HepG2 (cell line): ENCODE results near the gene GALNT5. TPM values are rescaled to one million over a fixed set of nuclear protein-coding genes. Genes with fewer than 3 reads are reported as not detected.

ENCODE experiments used
- ATAC-seq: fragments of 200-7000 bp; cut with Tn5 transposase; 3 replicates; pipeline ENCODE4 v1.9.1; 2020; ENCODE audit warnings: mild to moderate bottlenecking, moderate library complexity
- BruUV-seq: library from RNA; stranded (reverse); fragments of 400-500 nt; replicated peaks from 2 replicates; lab custom pipeline; 2021; lab: Mats Ljungman, UMichigan
- CTCF ChIA-PET: fragments of 300-600 bp; formaldehyde crosslinking; extraction: SDS; loops from one replicate; lab custom pipeline; 2021; ENCODE audit warnings: low total read pairs, inconsistent platforms, low intra/inter-chr PET ratio; lab: Yijun Ruan, JAX
- POLR2A ChIA-PET: fragments of 350-600 bp; sonication (Branson Sonifier 250); formaldehyde crosslinking; loops from one replicate; lab custom pipeline; 2020; ENCODE audit warnings: antibody characterized with exemption, inconsistent platforms; lab: Yijun Ruan, JAX
- DNase-seq: peaks from one replicate; pipeline ENCODE4 v3.0.0-alpha.2; 2015; ENCODE audit warnings: low spot score
- FAIRE-seq: peaks from 3 replicates; lab custom pipeline; 2011; peaks lifted over from hg19 to GRCh38; lab: Jason Lieb, UNC
- H2AFZ ChIP-seq: one replicate; pipeline ENCODE4 v1.6.1; 2011; ENCODE audit warnings: low read length, inconsistent platforms
- H3K27ac ChIP-seq: fragments of 300-600 bp; 3 replicates; pipeline ENCODE4 v1.8.0; 2011; ENCODE audit warnings: mixed run types, mild to moderate bottlenecking, mixed read lengths, low read length, inconsistent platforms; ENCODE audit not compliant: insufficient read depth; ENCODE audit errors: extremely low read length
- H3K27me3 ChIP-seq, 2 experiments: fragments of 200-600 bp in 1 of 2; 2 replicates in 1 of 2; 3 replicates in 1 of 2; pipeline versions ENCODE4 v1.6.0 to v1.8.0; 2011; ENCODE audit warnings: low read length in 2 of 2, mild to moderate bottlenecking in 2 of 2, moderate library complexity in 2 of 2, inconsistent platforms in 1 of 2; ENCODE audit not compliant: insufficient read depth in 2 of 2, control insufficient read depth in 1 of 2
- H3K36me3 ChIP-seq, 2 experiments: fragments of 200-600 bp in 1 of 2; replicated peaks in 1 of 2; 2 replicates in 1 of 2; 3 replicates in 1 of 2; pipeline versions ENCODE4 v1.5.1 to v1.8.0; 2011; ENCODE audit warnings: low read length in 2 of 2, inconsistent platforms in 1 of 2; ENCODE audit not compliant: insufficient read depth in 2 of 2, control insufficient read depth in 1 of 2
- H3K4me1 ChIP-seq: 2 replicates; pipeline ENCODE4 v1.5.1; 2012; ENCODE audit warnings: low read length, inconsistent platforms; ENCODE audit not compliant: insufficient read depth
- H3K4me2 ChIP-seq: 2 replicates; pipeline ENCODE4 v1.6.0; 2011; ENCODE audit warnings: low read depth, low read length, inconsistent platforms
- H3K4me3 ChIP-seq, 3 experiments: fragments of 200-600 bp in 1 of 3; sonication (generic), shearing (Covaris generic) in 1 of 3; replicated peaks in 1 of 3; 2 replicates each; pipeline ENCODE4 v1.5.1; 2011 to 2016; ENCODE audit warnings: low read length in 3 of 3, inconsistent platforms in 2 of 3, low read depth in 2 of 3, mild to moderate bottlenecking in 2 of 3, control low read depth in 1 of 3, mixed read lengths in 1 of 3; ENCODE audit not compliant: insufficient read depth in 1 of 3
- H3K79me2 ChIP-seq: one replicate; pipeline ENCODE4 v1.6.1; 2011; ENCODE audit warnings: low read length, inconsistent platforms; ENCODE audit not compliant: insufficient read depth
- H3K9ac ChIP-seq: 2 replicates; pipeline ENCODE4 v1.6.0; 2011; ENCODE audit warnings: mild to moderate bottlenecking, low read depth, low read length, inconsistent platforms; ENCODE audit not compliant: insufficient read depth
- H3K9me3 ChIP-seq: 2 replicates; pipeline ENCODE4 v1.5.1; 2012; ENCODE audit warnings: mild to moderate bottlenecking, low read length
- H4K20me1 ChIP-seq: 2 replicates; pipeline ENCODE4 v1.6.0; 2011; ENCODE audit warnings: inconsistent platforms, mild to moderate bottlenecking, low read length, moderate library complexity; ENCODE audit not compliant: insufficient read depth
- CBX2 ChIP-seq, 2 experiments: fragments of 200-600 bp in 1 of 2; sonication (generic); formaldehyde crosslinking in 1 of 2; IDR thresholded peaks; 2 replicates each; pipeline versions ENCODE4 v1.7.0 to v1.8.1; 2018 to 2022; ENCODE audit warnings: low read depth in 2 of 2, low read length in 1 of 2, mild to moderate bottlenecking in 1 of 2, missing genetic modification reagents in 1 of 2
- CBX5 ChIP-seq: sonication (generic); formaldehyde crosslinking; IDR thresholded peaks from 2 replicates; pipeline ENCODE4 v1.4.0; 2020; ENCODE audit warnings: missing genetic modification reagents, borderline replicate concordance
- CTCF ChIP-seq: sonication (generic); formaldehyde crosslinking; IDR thresholded peaks from 2 replicates; pipeline ENCODE4 v1.5.0; 2020; ENCODE audit warnings: mild to moderate bottlenecking, missing genetic modification reagents, moderate library complexity
- HMG20A ChIP-seq: IDR thresholded peaks from 2 replicates; pipeline ENCODE4 v1.6.1; 2016; ENCODE audit warnings: borderline replicate concordance
- HNRNPLL ChIP-seq: fragments of 200-400 bp; formaldehyde crosslinking; IDR thresholded peaks from 2 replicates; pipeline ENCODE4 v1.6.1; 2017; ENCODE audit warnings: mild to moderate bottlenecking, low read depth, low read length; ENCODE audit not compliant: poor library complexity, severe bottlenecking
- IRF1 ChIP-seq: sonication (generic); formaldehyde crosslinking; IDR thresholded peaks from 2 replicates; pipeline ENCODE4 v1.4.0; 2020; ENCODE audit warnings: low read depth, mild to moderate bottlenecking, missing genetic modification reagents
- MEF2D ChIP-seq: sonication (generic); formaldehyde crosslinking; IDR thresholded peaks from 2 replicates; pipeline ENCODE4 v1.5.1; 2020; ENCODE audit warnings: mild to moderate bottlenecking, missing genetic modification reagents
- MXD3 ChIP-seq: IDR thresholded peaks from 2 replicates; pipeline ENCODE4 v1.6.1; 2016; ENCODE audit warnings: mild to moderate bottlenecking, missing biosample characterization, missing genetic modification reagents
- PHB2 ChIP-seq: fragments of 450-650 bp; IDR thresholded peaks from 2 replicates; pipeline ENCODE4 v1.6.1; 2018; ENCODE audit not compliant: partially characterized antibody
- RAD21 ChIP-seq: fragments of 450-650 bp; formaldehyde crosslinking; IDR thresholded peaks from 2 replicates; pipeline ENCODE4 v1.5.0; 2020; ENCODE audit warnings: mild to moderate bottlenecking
- SMC3 ChIP-seq: IDR thresholded peaks from 2 replicates; pipeline ENCODE4 v1.6.1; 2011; ENCODE audit warnings: low read length, improper control_type of control experiment
- SRSF9 ChIP-seq: fragments of 200-400 bp; formaldehyde crosslinking; IDR thresholded peaks from 2 replicates; pipeline ENCODE4 v1.6.1; 2018; ENCODE audit warnings: borderline replicate concordance, mild to moderate bottlenecking, low read depth, low read length; ENCODE audit not compliant: insufficient read depth, poor library complexity, severe bottlenecking
- STAG1 ChIP-seq: sonication (generic); formaldehyde crosslinking; IDR thresholded peaks from 2 replicates; pipeline ENCODE4 v1.4.0; 2020; ENCODE audit warnings: missing genetic modification reagents
- ZNF362 ChIP-seq: sonication (generic); formaldehyde crosslinking; IDR thresholded peaks from 2 replicates; pipeline ENCODE4 v1.4.0; 2020; ENCODE audit warnings: missing genetic modification reagents, mild to moderate bottlenecking, borderline replicate concordance
- ZNF800 ChIP-seq: sonication (generic); formaldehyde crosslinking; IDR thresholded peaks from 2 replicates; pipeline ENCODE4 v1.4.0; 2020; ENCODE audit warnings: missing genetic modification reagents
- WGBS: methylation state at CpG from one replicate; pipeline ENCODE4 v1.1.6; 2017; ENCODE audit warnings: low lambda C conversion rate; 5-methylcytosine and 5-hydroxymethylcytosine counted together
- in situ Hi-C: cut with HindIII; loops from 2 replicates; pipeline ENCODE4 v1.10.0; 2017; ENCODE audit warnings: low pct_unique_long_range_greater_than_20kb; ENCODE audit not compliant: extremely low pct_ligation_motif_present
- intact Hi-C: fragments of 100-400 bp; cut with micrococcal nuclease; formaldehyde crosslinking; loops from one replicate; pipeline ENCODE4 v1.10.0; 2022; ENCODE audit not compliant: unreplicated experiment
- polyA plus RNA-seq, 8 experiments: library from polyadenylated mRNA; depleted of rRNA in 3 of 8; stranded (reverse) in 7 of 8; unstranded in 1 of 8; fragments of >200 nt; fragmentation: Illumina TruSeq in 4 of 8; extraction: Trizol in 4 of 8; gene quantifications; 2 replicates each; pipeline versions ENCODE4 v1.2.1 to v1.2.3, GENCODE V29; 2011 to 2016; ENCODE audit warnings: low read depth in 4 of 8, missing spikeins in 1 of 8, mixed read lengths in 1 of 8; ENCODE audit not compliant: insufficient read depth in 1 of 8
- total RNA-seq, 5 experiments: library from RNA; depleted of rRNA; stranded (reverse); fragments of >200 nt; fragmentation: Illumina TruSeq; extraction: Trizol; gene quantifications; 2 replicates each; pipeline ENCODE4 v1.2.3, GENCODE V29; 2016; ENCODE audit warnings: low read depth in 1 of 5

GALNT5 gene
- total and polyA plus RNA-seq, 2 of the 13 experiments (the other 11 are each of a cell fraction or from before 2014, with no cell fraction given) = not detected

- DNase-seq (peak; percentile 56), FAIRE-seq (peak; percentile 77), ATAC-seq (peak; percentile 94)
- Histone ChIP-seq H4K20me1 (no peaks in the 10 kb centered on the region), H3K27ac (no peak overlapping the region), H3K79me2 (no peaks in the 10 kb centered on the region), H3K27me3 (peaks cover 0 to 16% of the 10 kb centered on the region in 2 experiments; a peak in 1 of 5 replicates), H3K36me3 (no peaks in the 10 kb centered on the region), H2AFZ (no peak overlapping the region), H3K9me3 (no peaks in the 10 kb centered on the region), H3K4me2 (no peak overlapping the region), H3K4me1 (no peaks in the 10 kb centered on the region), H3K4me3 (no peak overlapping the region), H3K9ac (no peak overlapping the region)
- ChIA-PET POLR2A (no interaction called here), CTCF (interaction anchor here (1.1 to 2.5 kb wide), 2 partner anchors 33 to 708 kb away, joined by 3 to 11 read pairs; no protein-coding TSS in a partner anchor)
- intact Hi-C loops = loop anchor here (1.0 kb wide), 2 partner anchors 34 to 708 kb away; no protein-coding TSS in a partner anchor
- 13% methylated on average over 9 of the region's 9 CpGs for WGBS
- BruUV-seq = no TSS peak
- peak; percentile 20 for TF ChIP-seq HNRNPLL
- TF ChIP-seq STAG1 (CRISPR knock-in tag) = peak; percentile 72
- TF ChIP-seq ZNF362 (CRISPR knock-in tag) = no peak
- TF ChIP-seq SMC3 = peak; percentile 54
- no peak for TF ChIP-seq PHB2
- no peak for TF ChIP-seq HMG20A (CRISPR knock-in tag)
- no peak for TF ChIP-seq ZNF800 (CRISPR knock-in tag)
- TF ChIP-seq CBX2 (IDR thresholded peaks at IDR 0.05; ENCODE audit: low read depth, low read length) = peak; percentile 80; the same call in 1 of the 2 replicates
- no peak for TF ChIP-seq CBX2 (CRISPR knock-in tag; IDR thresholded peaks at IDR 0.05; ENCODE audit: low read depth)
- TF ChIP-seq CTCF (CRISPR knock-in tag) = peak; percentile 76
- no peak for TF ChIP-seq CBX5
- no peak for TF ChIP-seq IRF1 (CRISPR knock-in tag)
- TF ChIP-seq RAD21 (CRISPR knock-in tag) = peak; percentile 67; the same call in 1 of the 2 replicates
- no peak for TF ChIP-seq MEF2D (CRISPR knock-in tag)
- no peak for TF ChIP-seq MXD3 (CRISPR knock-in tag)
- no peak for TF ChIP-seq SRSF9
- in situ Hi-C loops = no loop called here
Measured at GRCh38 chr2:157302492-157303099, 45.1 kb downstream of the GALNT5 start.
